NCI-H128 (cell line): ENCODE data around the gene RPL11.
"Not testable (repeated sequence)": the region's sequence is repeated elsewhere in the genome, so short reads cannot be mapped to it uniquely, and the experiment has no call there.

Experiments
- DNase-seq: peaks from one replicate; lab custom pipeline; 2025; ENCODE audit not compliant: unreplicated experiment; lab: John Stamatoyannopoulos, UW

Gene RPL11

GRCh38 chr1:23691499-23692307, at the start of gene RPL11:
RPL11 (plus strand) TSS chr1:23691806; CDS start chr1:23691824, 18 bp downstream.
- DNase-seq = peak; percentile 92

- DNase-seq = no peak
Measured at GRCh38 chr1:23643736-23644554, 47.7 kb upstream of the RPL11 start.

- DNase-seq = no peak
Measured at GRCh38 chr1:23644555-23644866, 47.1 kb upstream of the RPL11 start.

GRCh38 chr1:23645338-23645737, 46.3 kb upstream of the RPL11 start:
- no peak for DNase-seq

GRCh38 chr1:23646091-23646490, 45.5 kb upstream of the RPL11 start:
- no peak for DNase-seq

- DNase-seq = no peak
Measured at GRCh38 chr1:23646541-23646940, 45.1 kb upstream of the RPL11 start.

GRCh38 chr1:23648576-23648975, 43.0 kb upstream of the RPL11 start:
- DNase-seq = no peak

- not testable (repeated sequence) for DNase-seq
Measured at GRCh38 chr1:23649157-23649556, 42.4 kb upstream of the RPL11 start.

GRCh38 chr1:23650344-23650990, 41.1 kb upstream of the RPL11 start:
- no peak for DNase-seq

- no peak for DNase-seq
Measured at GRCh38 chr1:23651069-23651808, 40.4 kb upstream of the RPL11 start.

GRCh38 chr1:23657659-23658275, 33.8 kb upstream of the RPL11 start:
- no peak for DNase-seq

GRCh38 chr1:23660671-23661070, 30.9 kb upstream of the RPL11 start:
- no peak for DNase-seq

- no peak for DNase-seq
Measured at GRCh38 chr1:23661887-23662286, 29.7 kb upstream of the RPL11 start.

- no peak for DNase-seq
Measured at GRCh38 chr1:23664837-23665795, 26.5 kb upstream of the RPL11 start.

- DNase-seq = no peak
Measured at GRCh38 chr1:23667411-23667810, 24.2 kb upstream of the RPL11 start.

GRCh38 chr1:23670709-23671108, 20.9 kb upstream of the RPL11 start:
- DNase-seq = no peak

- DNase-seq = no peak
Measured at GRCh38 chr1:23673086-23673813, 18.4 kb upstream of the RPL11 start.

GRCh38 chr1:23679815-23680214, 11.8 kb upstream of the RPL11 start:
- DNase-seq = no peak

- DNase-seq = no peak
Measured at GRCh38 chr1:23682946-23683345, 8.7 kb upstream of the RPL11 start.
